SK-N-SH (cell line): ENCODE results near the gene PCDHGA2.

Experiments used
- CHD2 ChIP-seq: fragments of 150-350 bp; IDR thresholded peaks from 2 replicates; pipeline ENCODE4 v1.6.1; 2018; ENCODE audit warnings: low read length; ENCODE audit not compliant: partially characterized antibody
- CTCF ChIP-seq: fragments of 200-600 bp; sonication (generic); IDR thresholded peaks from 2 replicates; pipeline ENCODE4 v1.6.1; 2017; ENCODE audit warnings: antibody characterized with exemption, mild to moderate bottlenecking, moderate library complexity
- GABPA ChIP-seq: IDR thresholded peaks from 2 replicates; pipeline ENCODE4 v1.4.0; 2012; ENCODE audit warnings: low read depth, mild to moderate bottlenecking
- JUND ChIP-seq: IDR thresholded peaks from 2 replicates; pipeline ENCODE4 v1.4.0; 2012
- MAX ChIP-seq: IDR thresholded peaks from 2 replicates; pipeline ENCODE4 v1.4.0; 2012; ENCODE audit warnings: low read depth
- POLR2AphosphoS5 ChIP-seq: IDR thresholded peaks from 2 replicates; pipeline ENCODE4 v1.6.1; 2012; ENCODE audit warnings: low read depth, low read length
- TEAD4 ChIP-seq: IDR thresholded peaks from 2 replicates; pipeline ENCODE4 v1.4.0; 2012; ENCODE audit warnings: mild to moderate bottlenecking, borderline replicate concordance; ENCODE audit not compliant: insufficient read depth
- TF ChIP-seq, protein P1 (sequence below): IDR thresholded peaks from 2 replicates; pipeline ENCODE4 v1.6.1; 2012; ENCODE audit warnings: mild to moderate bottlenecking, low read depth, low read length, moderate library complexity

DNA sequence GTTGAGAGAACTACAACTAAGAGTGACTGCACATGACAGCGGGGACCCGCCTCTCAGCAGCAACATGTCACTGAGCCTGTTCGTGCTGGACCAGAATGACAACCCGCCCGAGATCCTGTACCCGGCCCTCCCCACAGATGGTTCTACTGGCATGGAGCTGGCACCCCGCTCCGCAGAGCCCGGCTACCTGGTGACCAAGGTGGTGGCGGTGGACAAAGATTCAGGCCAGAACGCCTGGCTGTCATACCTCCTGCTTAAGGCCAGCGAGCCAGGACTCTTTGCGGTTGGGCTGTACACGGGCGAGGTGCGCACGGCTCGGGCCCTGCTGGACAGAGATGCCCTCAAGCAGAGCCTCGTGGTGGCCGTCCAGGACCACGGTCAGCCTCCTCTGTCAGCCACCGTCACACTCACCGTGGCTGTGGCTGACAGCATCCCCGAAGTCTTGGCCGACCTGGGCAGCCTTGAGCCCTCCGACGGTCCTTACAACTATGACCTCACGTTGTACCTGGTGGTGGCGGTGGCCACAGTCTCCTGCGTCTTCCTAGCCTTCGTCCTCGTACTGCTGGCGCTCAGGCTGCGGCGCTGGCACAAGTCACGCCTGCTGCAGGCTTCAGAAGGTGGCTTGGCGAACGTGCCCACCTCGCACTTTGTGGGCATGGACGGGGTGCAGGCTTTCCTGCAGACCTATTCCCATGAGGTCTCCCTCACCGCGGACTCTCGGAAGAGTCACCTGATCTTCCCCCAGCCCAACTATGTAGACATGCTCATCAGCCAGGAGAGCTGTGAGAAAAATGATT lies 46.1 kb downstream of the PCDHGA2 start:
- no peak for TF ChIP-seq CTCF
- no peak for TF ChIP-seq POLR2AphosphoS5
- TF ChIP-seq TEAD4 = no peak
- no peak for TF ChIP-seq CHD2
- TF ChIP-seq, protein P1, sequence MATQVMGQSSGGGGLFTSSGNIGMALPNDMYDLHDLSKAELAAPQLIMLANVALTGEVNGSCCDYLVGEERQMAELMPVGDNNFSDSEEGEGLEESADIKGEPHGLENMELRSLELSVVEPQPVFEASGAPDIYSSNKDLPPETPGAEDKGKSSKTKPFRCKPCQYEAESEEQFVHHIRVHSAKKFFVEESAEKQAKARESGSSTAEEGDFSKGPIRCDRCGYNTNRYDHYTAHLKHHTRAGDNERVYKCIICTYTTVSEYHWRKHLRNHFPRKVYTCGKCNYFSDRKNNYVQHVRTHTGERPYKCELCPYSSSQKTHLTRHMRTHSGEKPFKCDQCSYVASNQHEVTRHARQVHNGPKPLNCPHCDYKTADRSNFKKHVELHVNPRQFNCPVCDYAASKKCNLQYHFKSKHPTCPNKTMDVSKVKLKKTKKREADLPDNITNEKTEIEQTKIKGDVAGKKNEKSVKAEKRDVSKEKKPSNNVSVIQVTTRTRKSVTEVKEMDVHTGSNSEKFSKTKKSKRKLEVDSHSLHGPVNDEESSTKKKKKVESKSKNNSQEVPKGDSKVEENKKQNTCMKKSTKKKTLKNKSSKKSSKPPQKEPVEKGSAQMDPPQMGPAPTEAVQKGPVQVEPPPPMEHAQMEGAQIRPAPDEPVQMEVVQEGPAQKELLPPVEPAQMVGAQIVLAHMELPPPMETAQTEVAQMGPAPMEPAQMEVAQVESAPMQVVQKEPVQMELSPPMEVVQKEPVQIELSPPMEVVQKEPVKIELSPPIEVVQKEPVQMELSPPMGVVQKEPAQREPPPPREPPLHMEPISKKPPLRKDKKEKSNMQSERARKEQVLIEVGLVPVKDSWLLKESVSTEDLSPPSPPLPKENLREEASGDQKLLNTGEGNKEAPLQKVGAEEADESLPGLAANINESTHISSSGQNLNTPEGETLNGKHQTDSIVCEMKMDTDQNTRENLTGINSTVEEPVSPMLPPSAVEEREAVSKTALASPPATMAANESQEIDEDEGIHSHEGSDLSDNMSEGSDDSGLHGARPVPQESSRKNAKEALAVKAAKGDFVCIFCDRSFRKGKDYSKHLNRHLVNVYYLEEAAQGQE = no peak
- TF ChIP-seq JUND = no peak
- TF ChIP-seq MAX = no peak
- TF ChIP-seq GABPA = no peak
